ENCODE data around the gene ZC3H12D.
"Not testable (repeated sequence)": the region's sequence is repeated elsewhere in the genome, so short reads cannot be mapped to it uniquely, and the experiment has no call there.

Gene ZC3H12D

DNA sequence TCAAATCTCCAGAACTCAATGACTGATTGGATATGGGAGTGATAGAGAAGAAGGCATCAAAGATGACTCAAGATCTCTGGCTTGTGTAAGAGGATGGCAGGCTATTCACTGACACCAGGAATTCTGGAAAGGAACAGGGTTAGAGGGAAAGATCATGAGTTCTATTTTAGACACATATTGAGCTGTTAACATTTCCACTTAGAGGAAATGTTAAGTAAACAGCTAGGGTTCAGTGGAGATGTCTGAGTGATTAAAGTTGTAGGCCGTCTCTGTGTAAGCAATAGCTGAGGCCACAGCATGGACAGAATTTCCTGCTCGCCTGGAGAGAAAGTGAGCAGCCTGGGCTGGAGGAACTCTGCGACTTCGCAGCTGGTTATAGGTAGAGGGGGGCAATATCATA, 21.0 kb downstream of the ZC3H12D start:
- no peak overlapping the region for H3K27ac ChIP-seq
- no peak for TF ChIP-seq ZFX (IDR thresholded peaks at IDR 0.05)
- TF ChIP-seq, protein P1, sequence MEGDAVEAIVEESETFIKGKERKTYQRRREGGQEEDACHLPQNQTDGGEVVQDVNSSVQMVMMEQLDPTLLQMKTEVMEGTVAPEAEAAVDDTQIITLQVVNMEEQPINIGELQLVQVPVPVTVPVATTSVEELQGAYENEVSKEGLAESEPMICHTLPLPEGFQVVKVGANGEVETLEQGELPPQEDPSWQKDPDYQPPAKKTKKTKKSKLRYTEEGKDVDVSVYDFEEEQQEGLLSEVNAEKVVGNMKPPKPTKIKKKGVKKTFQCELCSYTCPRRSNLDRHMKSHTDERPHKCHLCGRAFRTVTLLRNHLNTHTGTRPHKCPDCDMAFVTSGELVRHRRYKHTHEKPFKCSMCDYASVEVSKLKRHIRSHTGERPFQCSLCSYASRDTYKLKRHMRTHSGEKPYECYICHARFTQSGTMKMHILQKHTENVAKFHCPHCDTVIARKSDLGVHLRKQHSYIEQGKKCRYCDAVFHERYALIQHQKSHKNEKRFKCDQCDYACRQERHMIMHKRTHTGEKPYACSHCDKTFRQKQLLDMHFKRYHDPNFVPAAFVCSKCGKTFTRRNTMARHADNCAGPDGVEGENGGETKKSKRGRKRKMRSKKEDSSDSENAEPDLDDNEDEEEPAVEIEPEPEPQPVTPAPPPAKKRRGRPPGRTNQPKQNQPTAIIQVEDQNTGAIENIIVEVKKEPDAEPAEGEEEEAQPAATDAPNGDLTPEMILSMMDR (conservative IDR thresholded peaks at IDR 0.05): no peak

DNA sequence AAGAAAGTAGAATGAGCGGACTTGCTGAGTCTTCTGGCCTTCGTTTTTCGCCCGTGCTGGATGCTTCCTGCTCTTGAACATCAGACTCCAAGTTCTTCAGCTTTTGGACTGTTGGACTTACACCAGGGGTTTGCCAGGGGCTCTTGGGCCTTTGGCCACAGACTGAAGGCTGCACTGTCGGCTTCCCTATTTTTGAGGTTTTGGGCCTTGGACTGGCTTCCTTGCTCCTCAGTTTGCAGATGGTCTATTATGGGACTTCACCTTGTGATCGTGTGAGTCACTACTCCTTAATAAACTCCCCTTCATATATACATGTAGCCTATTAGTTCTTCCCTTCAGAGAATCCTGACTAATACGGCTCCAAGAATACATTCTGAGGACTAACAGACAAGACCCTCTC, 22.1 kb downstream of the ZC3H12D start:
- not testable (repeated sequence) for H3K27ac ChIP-seq

DNA sequence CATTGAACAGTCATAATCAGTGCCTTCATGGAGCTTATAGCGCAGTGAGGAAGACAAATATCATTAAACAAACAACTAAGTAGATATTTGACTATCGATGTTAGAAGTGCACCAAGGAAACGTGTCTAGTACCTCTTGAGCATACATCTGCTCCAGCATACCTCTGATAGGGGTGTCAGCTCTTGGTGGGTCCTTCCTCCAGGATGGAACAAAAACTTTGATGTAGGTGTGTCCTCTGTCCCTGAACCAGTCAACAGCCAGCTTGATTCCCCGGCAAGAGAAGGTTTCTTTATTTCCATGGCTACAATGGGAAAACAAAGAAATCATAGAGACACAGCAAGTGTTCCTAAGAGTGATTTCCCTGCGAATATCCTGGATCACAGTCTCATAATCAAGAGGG, 23.1 kb downstream of the ZC3H12D start:
- TF ChIP-seq, protein P1 (conservative IDR thresholded peaks at IDR 0.05): no peak
- no peak for TF ChIP-seq ZFX (IDR thresholded peaks at IDR 0.05)
- H3K27ac ChIP-seq: no peak overlapping the region

DNA sequence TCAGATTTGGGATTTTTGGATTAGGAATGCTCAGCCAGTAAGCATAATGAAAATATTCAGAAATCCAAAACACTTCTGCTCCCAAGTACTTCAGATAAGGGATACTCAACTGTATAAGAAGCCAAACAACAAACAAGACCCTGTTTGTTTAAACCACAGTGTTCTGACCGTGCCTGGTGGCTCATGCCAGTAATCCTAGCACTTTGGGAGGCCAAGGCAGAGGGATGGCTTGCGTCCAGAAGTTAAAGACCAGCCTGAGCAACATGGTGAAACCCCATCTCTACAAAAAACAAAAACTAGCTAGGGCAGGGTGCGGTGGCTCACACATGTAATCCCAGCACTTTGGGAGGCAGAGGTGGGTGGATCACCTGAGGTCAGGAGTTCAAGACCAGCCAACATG, 24.6 kb downstream of the ZC3H12D start:
- H3K27ac ChIP-seq: not testable (repeated sequence)

DNA sequence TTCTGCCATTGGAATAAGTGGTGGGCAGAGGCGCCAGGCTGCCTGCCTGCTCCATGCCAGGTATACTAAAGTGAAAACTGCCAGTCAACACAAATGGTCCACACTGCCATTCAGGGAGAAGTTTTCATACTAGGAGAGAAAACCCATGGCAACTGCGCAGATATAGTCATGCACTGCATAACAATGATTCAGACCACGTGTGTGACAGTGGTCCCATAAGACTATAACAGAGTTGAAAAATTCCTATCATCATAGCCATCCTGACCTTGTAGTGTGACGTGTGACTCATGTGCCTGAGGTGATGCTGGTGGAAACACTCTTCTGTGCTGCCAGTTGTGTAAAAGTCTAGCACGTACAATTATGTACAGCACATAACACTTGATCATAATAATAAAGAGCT, 25.1 kb downstream of the ZC3H12D start:
- H3K27ac ChIP-seq: no peak overlapping the region
- TF ChIP-seq, protein P1 (conservative IDR thresholded peaks at IDR 0.05): no peak
- TF ChIP-seq ZFX (IDR thresholded peaks at IDR 0.05): no peak

DNA sequence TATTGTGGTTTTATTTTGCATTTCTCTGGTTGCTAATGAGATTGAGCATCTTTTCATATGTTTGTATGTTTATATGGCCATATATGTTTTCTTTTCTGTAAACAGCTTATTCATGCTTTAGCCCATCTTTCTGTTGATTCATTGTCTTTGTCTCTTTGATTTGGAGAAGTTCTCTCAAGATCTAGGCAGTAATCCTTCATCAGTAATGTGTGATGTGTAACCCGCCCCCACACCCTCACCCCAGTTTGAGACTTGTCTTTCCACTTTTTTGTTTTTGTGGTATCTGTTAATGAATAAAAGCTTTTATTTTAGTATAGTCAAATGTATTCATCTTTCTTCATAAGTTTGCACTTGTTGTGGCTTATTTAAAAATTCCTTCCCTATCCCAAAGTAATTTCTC, 26.0 kb downstream of the ZC3H12D start:
- no peak for TF ChIP-seq ZFX (IDR thresholded peaks at IDR 0.05)
- TF ChIP-seq, protein P1 (conservative IDR thresholded peaks at IDR 0.05): no peak
- H3K27ac ChIP-seq: no peak overlapping the region

DNA sequence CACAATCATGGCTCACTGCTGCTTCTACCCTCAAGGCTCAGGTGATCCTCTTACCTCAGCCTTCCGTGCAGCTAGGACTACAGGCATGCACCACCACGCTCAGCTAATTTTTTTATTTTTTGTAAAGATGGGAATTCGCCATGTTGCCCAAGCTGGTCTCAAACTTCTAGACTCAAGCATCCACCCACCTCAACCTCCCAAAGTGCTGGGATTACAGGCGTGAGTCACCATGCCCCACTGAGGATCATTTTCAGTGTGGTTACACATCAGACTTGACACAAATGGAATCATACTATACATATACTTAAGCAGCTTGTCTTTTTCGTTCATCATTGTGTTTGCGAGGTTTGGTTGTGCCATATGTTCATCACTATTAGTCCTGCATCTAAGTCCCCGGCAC, 26.6 kb downstream of the ZC3H12D start:
- no peak overlapping the region for H3K27ac ChIP-seq
- TF ChIP-seq, protein P1 (conservative IDR thresholded peaks at IDR 0.05): no peak
- no peak for TF ChIP-seq ZFX (IDR thresholded peaks at IDR 0.05)

DNA sequence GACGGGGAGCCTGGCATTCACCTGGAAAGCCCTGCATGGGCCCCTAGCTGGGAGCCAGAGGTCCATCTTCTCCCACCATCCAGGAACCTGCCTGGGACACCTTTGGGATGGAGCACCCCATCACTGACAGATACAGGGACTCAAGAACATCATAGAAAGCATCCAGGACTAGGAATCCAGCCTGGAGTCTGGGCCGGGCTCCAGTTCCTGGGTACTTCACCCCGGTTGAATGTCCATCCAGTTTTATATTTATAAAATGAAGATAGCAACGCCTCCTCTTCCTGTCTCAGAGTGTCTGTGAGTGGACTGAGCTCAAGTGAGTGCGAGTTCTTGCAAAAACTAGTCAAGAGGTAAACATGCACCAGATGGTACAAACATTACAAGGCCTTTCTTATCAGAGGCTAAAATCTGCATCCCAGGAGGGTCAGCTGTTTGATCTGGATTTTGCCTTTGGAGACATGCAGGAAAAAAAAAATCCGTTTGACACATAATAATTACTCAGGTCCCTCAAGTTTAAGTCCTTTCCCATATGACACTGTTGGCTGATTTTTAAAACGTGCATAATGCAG, 27.4 kb downstream of the ZC3H12D start:
- TF ChIP-seq, protein P1 (conservative IDR thresholded peaks at IDR 0.05): no peak
- TF ChIP-seq ZFX (IDR thresholded peaks at IDR 0.05): no peak
- H3K27ac ChIP-seq: no peak overlapping the region

All from C4-2B (cell line).